Common myeloid progenitor, CD34-positive (primary cell): ENCODE results near the gene ABHD12B. TPM values are rescaled to one million over a fixed set of nuclear protein-coding genes. Genes with fewer than 3 reads are reported as not detected.

Experiments
- CTCF ChIA-PET: fragments of 350-600 bp; sonication (Branson Sonifier 250); formaldehyde crosslinking; loops from one replicate; lab custom pipeline; 2021; ENCODE audit warnings: antibody characterized with exemption; lab: Charles Lee
- POLR2A ChIA-PET: fragments of 350-600 bp; sonication (Branson Sonifier 250); formaldehyde crosslinking; loops from one replicate; lab custom pipeline; 2021; ENCODE audit warnings: antibody characterized with exemption; lab: Charles Lee
- DNase-seq, 3 donors: peaks; one replicate each; pipeline versions ENCODE4 v3.0.0 to v3.0.0-alpha.2; 2013
- H3K27ac ChIP-seq, 2 experiments: 1 replicate in 1 of 2; 2 replicates in 1 of 2; pipeline ENCODE4 v1.7.0; 2013; ENCODE audit warnings: inconsistent platforms in 2 of 2, low read length in 2 of 2, mild to moderate bottlenecking in 2 of 2, low read depth in 1 of 2, moderate library complexity in 1 of 2; ENCODE audit not compliant: severe bottlenecking in 2 of 2, insufficient read depth in 1 of 2, poor library complexity in 1 of 2
- H3K27me3 ChIP-seq, 5 experiments: replicated peaks in 2 of 5; 1 replicate in 3 of 5; 2 replicates in 2 of 5; pipeline versions ENCODE4 v1.6.1 to v1.7.0; 2013; ENCODE audit warnings: low read length in 4 of 5, mild to moderate bottlenecking in 2 of 5, moderate library complexity in 2 of 5, inconsistent platforms in 1 of 5; ENCODE audit not compliant: insufficient read depth in 5 of 5, control insufficient read depth in 4 of 5
- H3K36me3 ChIP-seq, 4 experiments: 1 replicate in 2 of 4; 2 replicates in 2 of 4; pipeline versions ENCODE4 v1.6.1 to v1.7.0; 2013; ENCODE audit warnings: low read length in 3 of 4, control low read depth in 1 of 4, mild to moderate bottlenecking in 1 of 4; ENCODE audit not compliant: control insufficient read depth in 4 of 4, insufficient read depth in 4 of 4
- H3K4me1 ChIP-seq, 4 experiments: 1 replicate in 3 of 4; 2 replicates in 1 of 4; pipeline versions ENCODE4 v1.6.1 to v1.7.1; 2013; ENCODE audit warnings: low read length in 3 of 4, mild to moderate bottlenecking in 3 of 4, control low read depth in 1 of 4, inconsistent platforms in 1 of 4, moderate library complexity in 1 of 4; ENCODE audit not compliant: control insufficient read depth in 4 of 4, insufficient read depth in 4 of 4; ENCODE audit errors: control extremely low read depth in 1 of 4
- H3K4me3 ChIP-seq, 7 experiments: 1 replicate in 4 of 7; 2 replicates in 3 of 7; pipeline versions ENCODE4 v1.5.1 to v1.7.0; 2013; ENCODE audit warnings: mild to moderate bottlenecking in 7 of 7, low read length in 6 of 7, moderate library complexity in 6 of 7, inconsistent platforms in 2 of 7, low read depth in 2 of 7, control low read depth in 1 of 7; ENCODE audit not compliant: insufficient read depth in 4 of 7, control insufficient read depth in 1 of 7; ENCODE audit errors: extremely low read depth in 1 of 7
- H3K9me3 ChIP-seq, 5 experiments: 1 replicate in 4 of 5; 2 replicates in 1 of 5; pipeline versions ENCODE4 v1.6.1 to v1.7.1; 2013; ENCODE audit warnings: low read length in 4 of 5, mild to moderate bottlenecking in 2 of 5, inconsistent platforms in 1 of 5, low read depth in 1 of 5, moderate library complexity in 1 of 5; ENCODE audit not compliant: control insufficient read depth in 4 of 5, insufficient read depth in 2 of 5; ENCODE audit errors: control extremely low read depth in 1 of 5
- WGBS: methylation state at CpG from one replicate; pipeline ENCODE4 v1.1.5; 2013; ENCODE audit not compliant: insufficient coverage; 5-methylcytosine and 5-hydroxymethylcytosine counted together
- polyA plus RNA-seq: library from polyadenylated mRNA; unstranded; fragments of 120-200 nt; gene quantifications from one replicate; pipeline ENCODE4 v1.2.1, GENCODE V29; 2013

The ABHD12B gene, protein sequence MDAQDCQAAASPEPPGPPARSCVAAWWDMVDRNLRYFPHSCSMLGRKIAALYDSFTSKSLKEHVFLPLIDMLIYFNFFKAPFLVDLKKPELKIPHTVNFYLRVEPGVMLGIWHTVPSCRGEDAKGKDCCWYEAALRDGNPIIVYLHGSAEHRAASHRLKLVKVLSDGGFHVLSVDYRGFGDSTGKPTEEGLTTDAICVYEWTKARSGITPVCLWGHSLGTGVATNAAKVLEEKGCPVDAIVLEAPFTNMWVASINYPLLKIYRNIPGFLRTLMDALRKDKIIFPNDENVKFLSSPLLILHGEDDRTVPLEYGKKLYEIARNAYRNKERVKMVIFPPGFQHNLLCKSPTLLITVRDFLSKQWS
- polyA plus RNA-seq: 1.4 TPM

DNA sequence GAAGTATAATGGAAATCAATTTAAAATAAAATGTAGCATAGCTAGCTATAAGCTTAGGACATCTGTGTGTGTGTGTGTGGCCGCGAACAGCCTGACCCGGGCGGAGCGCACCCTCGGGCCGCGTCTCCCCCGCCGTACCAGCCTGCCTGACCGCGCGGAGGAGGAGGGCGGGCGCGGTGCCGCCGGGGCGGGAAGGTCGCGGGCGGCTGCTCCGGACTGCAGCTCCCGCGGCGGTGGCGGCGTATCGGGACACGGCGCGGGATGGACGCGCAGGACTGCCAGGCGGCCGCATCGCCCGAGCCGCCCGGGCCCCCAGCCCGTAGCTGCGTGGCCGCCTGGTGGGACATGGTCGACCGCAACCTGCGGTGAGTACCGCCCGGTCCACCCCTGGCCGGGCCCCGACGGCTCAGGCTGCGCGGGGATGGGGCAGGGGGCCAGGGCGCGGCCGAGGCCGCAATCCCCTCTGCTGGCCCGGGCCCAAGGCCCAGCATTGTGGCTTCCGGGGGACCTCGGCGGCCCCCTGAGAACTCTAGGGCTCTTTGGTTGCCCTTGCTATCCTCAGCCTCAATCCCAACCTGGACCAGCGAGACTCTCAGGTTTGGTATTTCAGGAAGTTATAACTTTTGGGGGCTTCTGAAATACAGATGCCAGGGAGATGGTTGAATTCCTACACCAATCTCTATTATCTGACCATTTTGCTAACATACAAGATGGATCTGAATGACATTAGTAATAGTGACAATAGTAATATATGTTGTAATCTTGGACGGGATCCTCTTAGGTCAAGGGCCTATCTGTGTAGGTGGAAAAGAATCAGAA lies at the start of gene ABHD12B:
TSS of gene ABHD12B (plus strand) at position 140 of the 819 bp plus-strand sequence. CDS start at position 262, 122 bp downstream.
- H3K4me3 ChIP-seq: peak within 1 kb of the TSS in 5 of 7 experiments; percentile 15 to 70 (median 50)
- peak in 1 of 3 donors; percentile 42 for DNase-seq
- H3K4me1 ChIP-seq: peaks cover 7 to 23% (median 20%) of the 10 kb centered on the region in 4 experiments
- no peaks in the 10 kb centered on the region for H3K36me3 ChIP-seq
- peaks cover 0 to 23% (median 4%) of the 10 kb centered on the region in 5 experiments for H3K27me3 ChIP-seq
- H3K9me3 ChIP-seq: no peaks in the 10 kb centered on the region
- WGBS: 8% methylated on average over 40 of the region's 63 CpGs
- H3K27ac ChIP-seq: no peak within 1 kb of the TSS
- POLR2A ChIA-PET: no interaction called here
- CTCF ChIA-PET: interaction anchor here (2.9 kb wide), 1 partner anchor 12 kb away, joined by 11 read pairs; no protein-coding TSS in a partner anchor

DNA sequence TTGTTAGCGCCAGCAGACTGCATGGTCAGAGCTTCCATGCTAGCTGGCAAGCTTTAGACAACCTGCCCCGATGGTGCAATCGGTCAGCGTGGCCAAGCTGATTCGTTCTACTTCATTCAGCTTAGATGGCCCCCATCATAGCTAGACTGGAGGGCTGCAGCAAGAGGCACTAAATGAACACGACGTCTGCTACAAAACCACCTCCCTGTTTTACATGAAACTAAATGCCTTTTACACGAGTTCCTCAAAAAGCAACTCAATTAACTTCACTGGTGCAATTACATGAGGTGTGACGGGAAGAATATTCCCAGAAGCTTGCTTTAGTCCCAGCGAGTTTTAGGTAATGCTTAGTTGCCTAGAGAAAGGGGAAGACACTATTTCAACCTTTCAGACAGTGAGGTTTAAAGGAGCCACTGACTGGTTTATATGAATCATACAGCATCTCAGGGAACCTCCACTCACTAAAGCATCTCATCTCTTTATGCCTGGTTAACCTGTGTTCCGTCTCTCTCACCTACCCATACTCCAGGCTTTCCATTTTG lies 49.3 kb upstream of the ABHD12B start:
- Histone ChIP-seq H3K27me3 (no peaks in the 10 kb centered on the region), H3K9me3 (no peaks in the 10 kb centered on the region), H3K27ac (no peak overlapping the region), H3K4me1 (peaks cover 40 to 61% (median 49%) of the 10 kb centered on the region in 4 experiments), H3K36me3 (peaks cover 5 to 32% (median 12%) of the 10 kb centered on the region in 4 experiments), H3K4me3 (peak overlapping the region in 2 of 7 experiments; percentile 21 to 28)
- ChIA-PET POLR2A (interaction anchor here (0.5 kb wide), 1 partner anchor 227 kb away, joined by 3 read pairs; no protein-coding TSS in a partner anchor), CTCF (interaction anchor here (0.9 to 3.6 kb wide), 11 partner anchors 8 to 49 kb away, joined by 3 to 21 read pairs (median 6); partner anchors contain the start of gene NIN)
- peak in 2 of 3 donors; percentile 29 to 44 for DNase-seq
- WGBS: 88% methylated on average over 9 of the region's 11 CpGs

DNA sequence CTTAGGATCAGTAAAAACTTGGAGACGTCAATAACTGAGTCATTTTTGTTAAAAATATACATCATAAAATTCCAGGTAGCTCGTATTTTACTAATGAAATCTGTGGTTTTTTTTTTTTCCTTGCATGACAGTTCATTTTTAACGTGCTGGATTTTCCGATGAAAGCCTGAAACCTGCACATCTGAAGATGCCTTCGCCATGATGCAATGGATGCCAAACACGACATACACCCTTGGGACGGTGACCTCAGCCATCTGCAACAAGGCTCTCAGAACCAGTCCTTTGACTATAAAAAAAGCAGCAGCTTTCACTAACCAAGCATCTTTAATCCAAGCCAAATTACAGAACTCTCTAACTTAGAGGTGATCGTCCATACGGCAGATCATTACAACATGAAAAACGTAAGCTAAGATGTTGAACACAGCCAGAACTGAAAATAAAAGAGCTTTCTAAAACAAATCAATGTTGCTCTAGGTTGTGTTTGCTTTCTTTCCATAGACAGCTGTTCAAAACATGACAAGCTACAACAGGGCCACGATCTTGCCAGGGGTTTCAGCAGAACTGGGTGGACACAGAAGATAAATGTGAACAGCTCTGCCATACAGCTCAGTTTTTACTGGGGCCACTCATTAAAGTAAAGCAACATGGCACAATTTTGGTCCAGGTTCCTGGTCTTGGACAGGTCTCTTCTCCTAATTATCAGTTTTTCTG lies 48.6 kb upstream of the ABHD12B start:
- Histone ChIP-seq H3K27ac (peak overlapping the region; percentile 31 to 72), H3K27me3 (no peaks in the 10 kb centered on the region), H3K4me1 (peaks cover 42 to 67% (median 54%) of the 10 kb centered on the region in 4 experiments), H3K4me3 (peak overlapping the region in 4 of 7 experiments; percentile 42 to 68 (median 56)), H3K36me3 (peaks cover 5 to 32% (median 12%) of the 10 kb centered on the region in 4 experiments), H3K9me3 (no peaks in the 10 kb centered on the region)
- ChIA-PET CTCF (interaction anchor here (0.9 to 3.6 kb wide), 9 partner anchors 7 to 42 kb away, joined by 3 to 21 read pairs (median 7); partner anchors contain the start of gene NIN), POLR2A (no interaction called here)
- DNase-seq: peak in 1 of 3 donors; percentile 18
- WGBS: 91% methylated on average over 10 of the region's 11 CpGs

DNA sequence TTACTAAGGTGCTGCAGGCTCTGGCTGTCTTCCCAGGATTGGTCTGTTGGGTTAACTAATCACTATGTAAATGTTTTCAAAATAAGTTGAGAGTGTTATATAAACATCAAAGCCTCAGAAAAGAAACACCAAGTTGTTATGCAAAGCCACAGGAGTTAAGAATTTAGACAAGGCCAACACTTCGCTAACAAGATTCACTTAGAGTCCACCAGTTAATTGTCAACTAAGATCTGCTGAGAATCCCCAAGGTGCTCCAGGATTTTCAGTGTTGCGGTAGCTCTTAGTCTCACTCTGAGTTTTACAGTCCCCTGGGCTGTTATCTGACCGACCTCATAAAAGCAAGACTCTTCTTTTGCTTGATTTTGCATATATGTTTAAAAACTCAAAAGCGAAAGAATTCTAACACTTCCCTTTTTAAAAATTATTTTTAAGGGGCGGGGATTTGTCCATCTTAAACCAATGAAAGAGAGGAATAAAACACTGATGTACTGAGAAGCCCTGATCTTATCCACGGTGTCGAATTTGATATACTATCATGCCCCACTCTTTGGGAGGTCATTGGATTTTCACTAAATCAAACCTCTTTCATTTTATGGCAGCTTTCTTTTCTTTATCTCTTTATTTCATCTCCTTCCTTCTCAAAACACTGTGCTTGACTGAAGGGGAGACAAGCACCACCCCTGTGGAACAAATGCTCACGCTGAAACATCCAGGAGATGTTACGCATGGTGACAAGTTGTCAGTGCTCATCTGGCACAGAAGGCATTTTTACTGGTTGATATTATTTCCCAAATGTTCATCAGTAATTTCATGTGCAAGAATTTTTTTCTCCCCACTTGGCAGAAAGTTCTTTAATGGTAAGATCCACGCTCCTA lies 47.9 kb upstream of the ABHD12B start:
- Histone ChIP-seq H3K9me3 (no peaks in the 10 kb centered on the region), H3K27ac (peak overlapping the region; percentile 31 to 72), H3K36me3 (peaks cover 5 to 29% (median 9%) of the 10 kb centered on the region in 4 experiments), H3K27me3 (no peaks in the 10 kb centered on the region), H3K4me1 (peaks cover 50 to 75% (median 62%) of the 10 kb centered on the region in 4 experiments), H3K4me3 (peak overlapping the region in 5 of 7 experiments; percentile 46 to 68 (median 52))
- peak; percentile 34 to 64 (median 61) for DNase-seq
- POLR2A ChIA-PET: no interaction called here
- CTCF ChIA-PET: interaction anchor here (1.3 to 3.6 kb wide), 6 partner anchors 10 to 42 kb away, joined by 4 to 21 read pairs (median 6); no protein-coding TSS in a partner anchor
- WGBS: 20% methylated on average over 6 of the region's 10 CpGs

DNA sequence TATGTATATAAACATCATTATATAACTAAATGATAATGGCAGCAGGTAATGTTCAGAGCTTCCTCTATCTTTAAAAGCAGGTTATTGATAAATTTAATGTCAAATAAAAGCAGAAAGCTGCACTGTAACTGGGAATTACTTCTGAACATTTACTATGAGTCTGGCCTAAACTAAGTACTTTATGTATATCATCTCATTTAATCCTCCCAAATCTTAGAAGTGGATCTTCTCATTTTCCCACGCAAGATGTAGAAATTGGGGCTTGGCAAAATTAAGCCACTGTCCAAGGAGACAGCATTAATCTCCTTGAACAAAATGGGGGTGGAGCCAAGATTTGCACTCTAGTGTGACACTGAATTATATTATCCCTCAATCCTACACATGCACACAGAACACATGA lies 46.5 kb upstream of the ABHD12B start:
- no peak overlapping the region for H3K27ac ChIP-seq
- POLR2A ChIA-PET: no interaction called here

More for the DNA sequence above, 46.5 kb upstream of the ABHD12B start:
- peaks cover 54 to 80% (median 69%) of the 10 kb centered on the region in 4 experiments for H3K4me1 ChIP-seq
- H3K9me3 ChIP-seq: no peaks in the 10 kb centered on the region
- 100% methylated on average over 1 of the region's 1 CpG for WGBS
- no peak for DNase-seq
- CTCF ChIA-PET: interaction anchor here (1.7 to 5.1 kb wide), 2 partner anchors 10 to 32 kb away, joined by 5 to 76 read pairs; no protein-coding TSS in a partner anchor
- no peaks in the 10 kb centered on the region for H3K27me3 ChIP-seq
- H3K36me3 ChIP-seq: peaks cover 5 to 26% (median 6%) of the 10 kb centered on the region in 4 experiments
- no peak overlapping the region for H3K4me3 ChIP-seq
